K562 (cell line): Measurements from ENCODE around the gene ULK1. TPM values are rescaled to one million over a fixed set of nuclear protein-coding genes. Genes with fewer than 3 reads are reported as not detected.

Experiments
- BACH1 ChIP-seq: fragments of 200-800 bp; sonication (Bioruptor generic); IDR thresholded peaks from 2 replicates; pipeline ENCODE4 v1.6.1; 2016; ENCODE audit warnings: missing genetic modification characterization, missing compliant biosample characterization
- BHLHE40 ChIP-seq: IDR thresholded peaks from 2 replicates; pipeline ENCODE4 v1.6.1; 2011; ENCODE audit warnings: low read length, improper control_type of control experiment
- BRF2 ChIP-seq: IDR thresholded peaks from 3 replicates; pipeline ENCODE4 v1.6.1; 2011; ENCODE audit warnings: borderline replicate concordance, mild to moderate bottlenecking; ENCODE audit not compliant: insufficient read length, insufficient read depth
- ELK1 ChIP-seq: sonication (generic); formaldehyde crosslinking; IDR thresholded peaks from 2 replicates; pipeline ENCODE4 v1.8.1; 2022; ENCODE audit warnings: missing genetic modification reagents
- HDAC6 ChIP-seq: IDR thresholded peaks from 2 replicates; pipeline ENCODE4 v1.6.1; 2012; ENCODE audit warnings: low read depth, mild to moderate bottlenecking, control low read depth, inconsistent platforms, low read length, moderate library complexity
- JUND ChIP-seq, 2 experiments: IDR thresholded peaks; 2 replicates in 1 of 2; 3 replicates in 1 of 2; pipeline ENCODE4 v1.6.1; 2011; ENCODE audit warnings: borderline replicate concordance in 2 of 2, low read depth in 2 of 2, low read length in 2 of 2, improper control_type of control experiment in 1 of 2, missing biosample characterization in 1 of 2, missing genetic modification characterization in 1 of 2, missing genetic modification reagents in 1 of 2
- KAT2B ChIP-seq: IDR thresholded peaks from one replicate; pipeline ENCODE4 v1.6.1; 2012; ENCODE audit warnings: low read depth, mild to moderate bottlenecking, control low read depth, inconsistent platforms, low read length, moderate library complexity
- MCM2 ChIP-seq: fragments of 450-650 bp; IDR thresholded peaks from 2 replicates; pipeline ENCODE4 v1.6.1; 2017; ENCODE audit warnings: low read depth, mild to moderate bottlenecking
- MXI1 ChIP-seq: IDR thresholded peaks from 2 replicates; pipeline ENCODE4 v1.6.1; 2011; ENCODE audit warnings: low read depth, mild to moderate bottlenecking, improper control_type of control experiment, low read length
- NR2C1 ChIP-seq, 2 experiments: fragments of 450-650 bp; IDR thresholded peaks; 2 replicates each; pipeline ENCODE4 v1.6.1; 2017; ENCODE audit warnings: mild to moderate bottlenecking in 2 of 2, antibody characterized with exemption in 1 of 2, inconsistent platforms in 1 of 2, missing compliant biosample characterization in 1 of 2, missing genetic modification characterization in 1 of 2
- NRF1 ChIP-seq, 2 experiments: fragments of 450-650 bp; IDR thresholded peaks in 1 of 2; conservative IDR thresholded peaks in 1 of 2; 2 replicates each; pipeline ENCODE4 v1.6.1; 2014; ENCODE audit warnings: mild to moderate bottlenecking in 2 of 2
- OTX1 ChIP-seq: fragments of 450-650 bp; formaldehyde crosslinking; IDR thresholded peaks from 2 replicates; pipeline ENCODE4 v1.4.0; 2022; ENCODE audit warnings: mild to moderate bottlenecking
- SLC30A9 ChIP-seq: fragments of 250-450 bp; sonication (Bioruptor Pico); IDR thresholded peaks from 2 replicates; pipeline ENCODE4 v1.8.0; 2022; ENCODE audit warnings: mild to moderate bottlenecking, moderate library complexity
- SMARCA4 ChIP-seq: fragments of 450-650 bp; IDR thresholded peaks from 2 replicates; pipeline ENCODE4 v1.6.1; 2016
- SP1 ChIP-seq: sonication (generic); formaldehyde crosslinking; IDR thresholded peaks from 2 replicates; pipeline ENCODE4 v1.8.1; 2022; ENCODE audit warnings: mild to moderate bottlenecking, missing genetic modification reagents
- ZNF445 ChIP-seq: fragments of 250-450 bp; sonication (Bioruptor Pico); IDR thresholded peaks from 2 replicates; pipeline ENCODE4 v1.4.0; 2020; ENCODE audit warnings: low read depth, mild to moderate bottlenecking, moderate library complexity
- ZNF507 ChIP-seq: conservative IDR thresholded peaks from 2 replicates; pipeline ENCODE4 v1.6.1; 2017; ENCODE audit warnings: missing genetic modification characterization, missing compliant biosample characterization
- ZNF644 ChIP-seq: fragments of 200-800 bp; sonication (Bioruptor generic); IDR thresholded peaks from 2 replicates; pipeline ENCODE4 v1.6.1; 2016; ENCODE audit warnings: low read depth, missing genetic modification characterization, missing compliant biosample characterization
- polyA plus RNA-seq, 8 experiments: library from polyadenylated mRNA; depleted of rRNA in 4 of 8; stranded (reverse) in 5 of 8; unstranded in 3 of 8; fragments of >200 nt; fragmentation: Nextera tagmentation in 2 of 8; fragmentation: Illumina TruSeq in 1 of 8; extraction: Ambion mirVana in 2 of 8; extraction: Trizol in 1 of 8; gene quantifications; 2 replicates each; pipeline versions ENCODE4 v1.2.1 to v1.2.3, GENCODE V29; 2011 to 2014; ENCODE audit warnings: inconsistent platforms in 1 of 8, missing spikeins in 1 of 8
- total RNA-seq, 7 experiments: library from RNA; depleted of rRNA in 6 of 7; stranded (reverse); fragments of >200 nt in 6 of 7; fragmentation: Illumina TruSeq in 2 of 7; extraction: Trizol in 2 of 7; gene quantifications; 2 replicates each; pipeline versions ENCODE4 v1.2.1 to v1.2.3, GENCODE V29; 2011 to 2021; ENCODE audit warnings: low replicate concordance in 1 of 7
- TF ChIP-seq, protein P1 (sequence below): fragments of 200-800 bp; sonication (Bioruptor generic); IDR thresholded peaks from 2 replicates; pipeline ENCODE4 v1.6.1; 2017; ENCODE audit warnings: missing genetic modification characterization, missing compliant biosample characterization
- TF ChIP-seq, protein P2 (sequence below): fragments of 250-450 bp; sonication (Bioruptor Pico); IDR thresholded peaks from 2 replicates; pipeline ENCODE4 v1.4.0; 2020; ENCODE audit warnings: mild to moderate bottlenecking, moderate library complexity, borderline replicate concordance
- TF ChIP-seq, protein P3 (sequence below): fragments of 250-450 bp; sonication (Bioruptor Pico); IDR thresholded peaks from 2 replicates; pipeline ENCODE4 v1.9.0; 2021; ENCODE audit warnings: mild to moderate bottlenecking

Gene ULK1
- total and polyA plus RNA-seq, 9 of the 15 experiments (the other 6 are each of a cell fraction or from before 2014, with no cell fraction given) = 0.15 to 29.4 (median 2.5) TPM

GRCh38 chr12:131860472-131861260, 33.8 kb upstream of the ULK1 start (continued):
- TF ChIP-seq OTX1 (no peak), MCM2 (no peak), JUND (IDR thresholded peaks at IDR 0.05; ENCODE audit: borderline replicate concordance, low read depth, low read length) (peak; percentile 80), JUND (tag; IDR thresholded peaks at IDR 0.05; ENCODE audit: borderline replicate concordance, low read depth, low read length) (peak; percentile 59; the same call in 1 of the 3 replicates), KAT2B (no peak), SLC30A9 (no peak), BRF2 (no peak), BHLHE40 (peak; percentile 44), BACH1 (tag) (peak; percentile 88), MXI1 (no peak), SMARCA4 (peak; percentile 83), SP1 (CRISPR knock-in tag) (0 out of 2 replicates have a peak, but pooled peaks have one; percentile 39), ZNF507 (tag) (no peak), NRF1 (conservative IDR thresholded peaks at IDR 0.05 in 1 of 2, IDR thresholded peaks at IDR 0.05 in 1 of 2) (peak; percentile 46 to 58), NR2C1 (IDR thresholded peaks at IDR 0.05) (no peak), NR2C1 (tag; IDR thresholded peaks at IDR 0.05) (peak; percentile 82), HDAC6 (no peak), ZNF445 (CRISPR knock-in tag) (no peak), ELK1 (CRISPR knock-in tag) (no peak), ZNF644 (tag) (no peak)
- TF ChIP-seq, protein P1, sequence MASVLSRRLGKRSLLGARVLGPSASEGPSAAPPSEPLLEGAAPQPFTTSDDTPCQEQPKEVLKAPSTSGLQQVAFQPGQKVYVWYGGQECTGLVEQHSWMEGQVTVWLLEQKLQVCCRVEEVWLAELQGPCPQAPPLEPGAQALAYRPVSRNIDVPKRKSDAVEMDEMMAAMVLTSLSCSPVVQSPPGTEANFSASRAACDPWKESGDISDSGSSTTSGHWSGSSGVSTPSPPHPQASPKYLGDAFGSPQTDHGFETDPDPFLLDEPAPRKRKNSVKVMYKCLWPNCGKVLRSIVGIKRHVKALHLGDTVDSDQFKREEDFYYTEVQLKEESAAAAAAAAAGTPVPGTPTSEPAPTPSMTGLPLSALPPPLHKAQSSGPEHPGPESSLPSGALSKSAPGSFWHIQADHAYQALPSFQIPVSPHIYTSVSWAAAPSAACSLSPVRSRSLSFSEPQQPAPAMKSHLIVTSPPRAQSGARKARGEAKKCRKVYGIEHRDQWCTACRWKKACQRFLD (CRISPR knock-in tag) = 0 out of 2 replicates have a peak, but pooled peaks have one; percentile 47
- TF ChIP-seq, protein P2, sequence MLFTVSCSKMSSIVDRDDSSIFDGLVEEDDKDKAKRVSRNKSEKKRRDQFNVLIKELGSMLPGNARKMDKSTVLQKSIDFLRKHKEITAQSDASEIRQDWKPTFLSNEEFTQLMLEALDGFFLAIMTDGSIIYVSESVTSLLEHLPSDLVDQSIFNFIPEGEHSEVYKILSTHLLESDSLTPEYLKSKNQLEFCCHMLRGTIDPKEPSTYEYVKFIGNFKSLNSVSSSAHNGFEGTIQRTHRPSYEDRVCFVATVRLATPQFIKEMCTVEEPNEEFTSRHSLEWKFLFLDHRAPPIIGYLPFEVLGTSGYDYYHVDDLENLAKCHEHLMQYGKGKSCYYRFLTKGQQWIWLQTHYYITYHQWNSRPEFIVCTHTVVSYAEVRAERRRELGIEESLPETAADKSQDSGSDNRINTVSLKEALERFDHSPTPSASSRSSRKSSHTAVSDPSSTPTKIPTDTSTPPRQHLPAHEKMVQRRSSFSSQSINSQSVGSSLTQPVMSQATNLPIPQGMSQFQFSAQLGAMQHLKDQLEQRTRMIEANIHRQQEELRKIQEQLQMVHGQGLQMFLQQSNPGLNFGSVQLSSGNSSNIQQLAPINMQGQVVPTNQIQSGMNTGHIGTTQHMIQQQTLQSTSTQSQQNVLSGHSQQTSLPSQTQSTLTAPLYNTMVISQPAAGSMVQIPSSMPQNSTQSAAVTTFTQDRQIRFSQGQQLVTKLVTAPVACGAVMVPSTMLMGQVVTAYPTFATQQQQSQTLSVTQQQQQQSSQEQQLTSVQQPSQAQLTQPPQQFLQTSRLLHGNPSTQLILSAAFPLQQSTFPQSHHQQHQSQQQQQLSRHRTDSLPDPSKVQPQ (CRISPR knock-in tag) = no peak
- TF ChIP-seq, protein P3, sequence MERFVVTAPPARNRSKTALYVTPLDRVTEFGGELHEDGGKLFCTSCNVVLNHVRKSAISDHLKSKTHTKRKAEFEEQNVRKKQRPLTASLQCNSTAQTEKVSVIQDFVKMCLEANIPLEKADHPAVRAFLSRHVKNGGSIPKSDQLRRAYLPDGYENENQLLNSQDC = no peak
